Upper lobe of left lung (tissue), 6 donors: ENCODE measurements around the gene API5. TPM values are rescaled to one million over a fixed set of nuclear protein-coding genes. Genes with fewer than 3 reads are reported as not detected.
"Not testable (repeated sequence)": the region's sequence is repeated elsewhere in the genome, so short reads cannot be mapped to it uniquely, and the experiment has no call there.

Experiments used
- ATAC-seq, 2 donors: fragments of 200-7000 bp; cut with Tn5 transposase; one replicate each; pipeline ENCODE4 v1.9.1; 2022; ENCODE audit warnings: mild to moderate bottlenecking in 2 of 2, moderate library complexity in 2 of 2; ENCODE audit not compliant: low FRiP score in 2 of 2
- DNase-seq, 2 donors: peaks; one replicate each; pipeline ENCODE4 v3.0.0-alpha.2; 2019 to 2020
- H3K27ac ChIP-seq, 4 donors: fragments of 200-600 bp; sonication (generic); one replicate each; pipeline ENCODE4 v1.5.1; 2016 to 2019
- H3K27me3 ChIP-seq, 4 donors: fragments of 200-600 bp; sonication (generic); one replicate each; pipeline ENCODE4 v1.5.1; 2017 to 2019
- H3K36me3 ChIP-seq, 4 donors: fragments of 200-600 bp; sonication (generic); one replicate each; pipeline ENCODE4 v1.5.1; 2016 to 2019
- H3K4me1 ChIP-seq, 4 donors: fragments of 200-600 bp; sonication (generic); one replicate each; pipeline ENCODE4 v1.5.1; 2018 to 2019
- H3K4me3 ChIP-seq, 4 donors: fragments of 200-600 bp; sonication (generic); one replicate each; pipeline ENCODE4 v1.5.1; 2017 to 2019; ENCODE audit warnings: mild to moderate bottlenecking in 2 of 4, moderate library complexity in 1 of 4
- H3K9me3 ChIP-seq, 4 donors: fragments of 200-600 bp; sonication (generic); one replicate each; pipeline ENCODE4 v1.5.1; 2018 to 2019
- CTCF ChIP-seq, 6 experiments: fragments of 450-650 bp in 4 of 6; fragments of 200-600 bp in 2 of 6; sonication (generic) in 2 of 6; IDR thresholded peaks; one replicate each; pipeline ENCODE4 v1.5.1; 2016 to 2019; ENCODE audit warnings: antibody characterized with exemption in 6 of 6
- EP300 ChIP-seq, 4 donors: sonication (generic); formaldehyde crosslinking; IDR thresholded peaks; one replicate each; pipeline ENCODE4 v1.5.1; 2017; ENCODE audit warnings: antibody characterized with exemption in 4 of 4, control low read depth in 2 of 4
- POLR2A ChIP-seq, 4 donors: fragments of 450-650 bp; IDR thresholded peaks; one replicate each; pipeline ENCODE4 v1.5.1; 2016 to 2017; ENCODE audit warnings: antibody characterized with exemption in 4 of 4, mild to moderate bottlenecking in 2 of 4
- POLR2AphosphoS5 ChIP-seq, 2 donors: sonication (generic); formaldehyde crosslinking; IDR thresholded peaks; one replicate each; pipeline ENCODE4 v1.5.1; 2017; ENCODE audit warnings: antibody characterized with exemption in 2 of 2
- WGBS, 2 donors: methylation state at CpG; one replicate each; pipeline ENCODE4 v1.1.5; 2017 to 2018; 5-methylcytosine and 5-hydroxymethylcytosine counted together
- total RNA-seq, 6 donors: library from RNA; depleted of rRNA in 4 of 6; stranded (reverse); fragments of >200 nt in 4 of 6; gene quantifications; one replicate each; pipeline versions ENCODE4 v1.1.0 to v1.2.1, GENCODE V29; 2016 to 2021
- donor health status: DM: no; HTN: no; CAD: no; lungs with moderate emphysema.
- donor health status: DM: no; HTN: yes; CAD: no; lungs with severe emphysema.

The API5 gene
- total RNA-seq, 6 donors from 2014 or later = 31.4 to 111 (median 74.4) TPM

- TF ChIP-seq POLR2AphosphoS5 (IDR thresholded peaks at IDR 0.05) = no peak
- no peak for TF ChIP-seq CTCF (IDR thresholded peaks at IDR 0.05)
- no peak for TF ChIP-seq EP300 (IDR thresholded peaks at IDR 0.05)
- TF ChIP-seq POLR2A (IDR thresholded peaks at IDR 0.05) = no peak
- WGBS, 2 donors = 93 to 94% methylated on average over 2 of the region's 2 CpGs
- no peak for DNase-seq
- H3K9me3 ChIP-seq = no peaks in the 10 kb centered on the region
- no peaks in the 10 kb centered on the region for H3K27me3 ChIP-seq
- H3K4me3 ChIP-seq = no peak overlapping the region
- H3K36me3 ChIP-seq = peaks cover 29 to 99% (median 78%) of the 10 kb centered on the region in 4 donors
- H3K4me1 ChIP-seq = no peaks in the 10 kb centered on the region
- H3K27ac ChIP-seq = no peak overlapping the region
- ATAC-seq = no peak
Observed at GRCh38 chr11:43328482-43328881, 16.7 kb downstream of the API5 start.

- H3K4me1 ChIP-seq = no peaks in the 10 kb centered on the region
- H3K27me3 ChIP-seq = no peaks in the 10 kb centered on the region
- ATAC-seq (no peak), DNase-seq (no peak)
- TF ChIP-seq POLR2A (IDR thresholded peaks at IDR 0.05) (no peak), POLR2AphosphoS5 (IDR thresholded peaks at IDR 0.05) (no peak), CTCF (IDR thresholded peaks at IDR 0.05) (no peak), EP300 (IDR thresholded peaks at IDR 0.05) (no peak)
- H3K27ac ChIP-seq = no peak overlapping the region
- H3K9me3 ChIP-seq = no peaks in the 10 kb centered on the region
- no peak overlapping the region for H3K4me3 ChIP-seq
- peaks cover 1 to 64% (median 17%) of the 10 kb centered on the region in 4 donors for H3K36me3 ChIP-seq
Observed at GRCh38 chr11:43341159-43341558, 29.4 kb downstream of the API5 start.

GRCh38 chr11:43351426-43351825 lies 39.6 kb downstream of the API5 start:
- H3K27me3 ChIP-seq, H3K9me3 ChIP-seq, H3K27ac ChIP-seq, DNase-seq, H3K4me3 ChIP-seq, H3K36me3 ChIP-seq, ATAC-seq, H3K4me1 ChIP-seq: not testable (repeated sequence)
- no CpG with 5 or more reads among the region's 17 CpGs for WGBS, 2 donors

GRCh38 chr11:43354311-43354710 lies 42.5 kb downstream of the API5 start:
- Histone ChIP-seq H3K9me3 (no peaks in the 10 kb centered on the region), H3K4me3 (no peak overlapping the region), H3K27ac (no peak overlapping the region), H3K4me1 (peaks cover 0 to 10% (median 5%) of the 10 kb centered on the region in 4 donors), H3K36me3 (no peaks in the 10 kb centered on the region), H3K27me3 (no peaks in the 10 kb centered on the region)
- no peak for TF ChIP-seq EP300 (IDR thresholded peaks at IDR 0.05)
- no peak for TF ChIP-seq CTCF (IDR thresholded peaks at IDR 0.05)
- no peak for TF ChIP-seq POLR2AphosphoS5 (IDR thresholded peaks at IDR 0.05)
- TF ChIP-seq POLR2A (IDR thresholded peaks at IDR 0.05) = no peak
- 89 to 94% methylated on average over 4 of the region's 4 CpGs for WGBS, 2 donors
- DNase-seq = no peak
- no peak for ATAC-seq

GRCh38 chr11:43356336-43356735 lies 44.5 kb downstream of the API5 start:
- H3K27ac ChIP-seq = no peak overlapping the region
- H3K4me1 ChIP-seq = peaks cover 18 to 29% (median 22%) of the 10 kb centered on the region in 4 donors
- TF ChIP-seq CTCF (IDR thresholded peaks at IDR 0.05) (no peak), POLR2AphosphoS5 (IDR thresholded peaks at IDR 0.05) (no peak), EP300 (IDR thresholded peaks at IDR 0.05) (no peak), POLR2A (IDR thresholded peaks at IDR 0.05) (no peak)
- no peaks in the 10 kb centered on the region for H3K27me3 ChIP-seq
- DNase-seq = no peak
- H3K9me3 ChIP-seq = no peaks in the 10 kb centered on the region
- no peak overlapping the region for H3K4me3 ChIP-seq
- no peak for ATAC-seq
- H3K36me3 ChIP-seq = no peaks in the 10 kb centered on the region
